ENCODE data around the gene TP53BP1.

DNA sequence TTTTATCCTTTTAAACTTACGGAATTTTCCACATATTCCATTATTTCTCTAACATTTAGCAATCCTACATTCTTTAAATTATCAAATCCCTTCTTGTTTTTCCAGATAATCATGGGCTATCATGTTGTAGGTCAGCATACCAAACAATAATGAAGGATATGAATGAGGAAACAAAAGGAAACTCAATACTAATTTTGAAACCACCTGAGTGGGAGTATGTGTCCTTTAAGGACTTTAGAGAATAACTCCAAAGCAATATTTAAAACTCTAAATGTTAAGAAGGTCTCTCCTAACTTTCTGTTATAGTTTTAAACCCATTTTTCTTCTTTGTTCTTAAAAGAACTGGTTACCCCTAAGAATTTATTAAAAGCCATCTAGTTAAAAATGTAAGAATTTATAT, 43.0 kb downstream of the TP53BP1 start:
- TF ChIP-seq CTCF (conservative IDR thresholded peaks at IDR 0.05; ENCODE audit: low read length) (no peak), EZH2phosphoT487 (IDR thresholded peaks at IDR 0.05; ENCODE audit: borderline replicate concordance) (no peak)
